ENCODE data around the gene TBC1D22A. TPM values are rescaled to one million over a fixed set of nuclear protein-coding genes. Genes with fewer than 3 reads are reported as not detected.

The TBC1D22A gene
- total and polyA plus RNA-seq, 9 of the 15 experiments (the other 6 are each of a cell fraction or from before 2014, with no cell fraction given) = 0.20 to 11.5 (median 5.2) TPM

- FAIRE-seq (no peak), ATAC-seq (no peak), DNase-seq (ENCODE audit: extremely low read depth in 1 of 4, low spot score in 3 of 4) (no peak)
- no peak overlapping the region; a peak in 1 of 4 replicates for H3K9ac ChIP-seq (ENCODE audit: insufficient read depth in 1 of 2, low read depth in 2 of 2, low read length in 2 of 2)
- H3K79me2 ChIP-seq (ENCODE audit: control insufficient read depth, insufficient read depth, low read length) = no peaks in the 10 kb centered on the region
- no peaks in the 10 kb centered on the region for H3K9me1 ChIP-seq (ENCODE audit: control insufficient read depth, insufficient read depth, low read length)
- H3K27me3 ChIP-seq (ENCODE audit: control insufficient read depth in 2 of 2, insufficient read depth in 2 of 2, low read length in 2 of 2) = no peaks in the 10 kb centered on the region
- WGBS (ENCODE audit: insufficient coverage, low coverage, missing lambda C conversion rate) = 65% methylated on average over 4 of the region's 12 CpGs
- intact Hi-C loops (cut with micrococcal nuclease) (no loop called here), in situ Hi-C loops (cut with MboI) (no loop called here)
- H3K4me1 ChIP-seq (replicated peaks in 1 of 2; ENCODE audit: control insufficient read depth in 2 of 2, insufficient read depth in 2 of 2, low read length in 2 of 2) = no peaks in the 10 kb centered on the region; a peak in 1 of 5 replicates
- no peak overlapping the region for H3K4me3 ChIP-seq
- CTCF ChIA-PET (ENCODE audit: low intra/inter-chr PET ratio) = no interaction called here
- no peaks in the 10 kb centered on the region for H3K36me3 ChIP-seq (ENCODE audit: control insufficient read depth, insufficient read depth, low read length)
- TF ChIP-seq ZNF280B (CRISPR knock-in tag; IDR thresholded peaks at IDR 0.05) = no peak
- H4K20me1 ChIP-seq (replicated peaks; ENCODE audit: control insufficient read depth, insufficient read depth, low read length) = no peaks in the 10 kb centered on the region
- POLR2A ChIA-PET = no interaction called here
- BruUV-seq (replicated peaks) = no TSS peak
- H3K4me2 ChIP-seq (ENCODE audit: insufficient read depth, low read length) = no peak overlapping the region
- H2AFZ ChIP-seq (ENCODE audit: low read depth, low read length) = no peak overlapping the region
- H3K27ac ChIP-seq (ENCODE audit: extremely low read depth, low read depth, low read length) = no peak overlapping the region
- H3K9me3 ChIP-seq (replicated peaks; ENCODE audit: control insufficient read depth, insufficient read depth, low read depth, low read length) = no peaks in the 10 kb centered on the region
These were observed 195.1 kb downstream of the TBC1D22A start for GRCh38 chr22:46957521-46957920.

- H3K27me3 ChIP-seq (ENCODE audit: control insufficient read depth in 2 of 2, insufficient read depth in 2 of 2, low read length in 2 of 2) = no peaks in the 10 kb centered on the region
- no peak overlapping the region for H3K9ac ChIP-seq (ENCODE audit: insufficient read depth in 1 of 2, low read depth in 2 of 2, low read length in 2 of 2)
- no peak for FAIRE-seq
- H4K20me1 ChIP-seq (replicated peaks; ENCODE audit: control insufficient read depth, insufficient read depth, low read length) = no peaks in the 10 kb centered on the region
- no peaks in the 10 kb centered on the region; a peak in 1 of 5 replicates for H3K4me1 ChIP-seq (replicated peaks in 1 of 2; ENCODE audit: control insufficient read depth in 2 of 2, insufficient read depth in 2 of 2, low read length in 2 of 2)
- no peaks in the 10 kb centered on the region for H3K9me3 ChIP-seq (replicated peaks; ENCODE audit: control insufficient read depth, insufficient read depth, low read depth, low read length)
- no peaks in the 10 kb centered on the region for H3K9me1 ChIP-seq (ENCODE audit: control insufficient read depth, insufficient read depth, low read length)
- ATAC-seq = no peak
- no peak overlapping the region for H2AFZ ChIP-seq (ENCODE audit: low read depth, low read length)
- POLR2A ChIA-PET = no interaction called here
- no peak overlapping the region for H3K4me2 ChIP-seq (ENCODE audit: insufficient read depth, low read length)
- H3K36me3 ChIP-seq (ENCODE audit: control insufficient read depth, insufficient read depth, low read length) = no peaks in the 10 kb centered on the region
- BruUV-seq (replicated peaks) = no TSS peak
- no peak overlapping the region for H3K27ac ChIP-seq (ENCODE audit: extremely low read depth, low read depth, low read length)
- H3K79me2 ChIP-seq (ENCODE audit: control insufficient read depth, insufficient read depth, low read length) = no peaks in the 10 kb centered on the region
- no peak overlapping the region for H3K4me3 ChIP-seq
- TF ChIP-seq RBM15 (IDR thresholded peaks at IDR 0.05; ENCODE audit: insufficient read depth, low read length) (no peak), ASH1L (IDR thresholded peaks at IDR 0.05; ENCODE audit: borderline replicate concordance, low read depth, partially characterized antibody) (no peak), ZZZ3 (IDR thresholded peaks at IDR 0.05) (no peak), MEF2A (IDR thresholded peaks at IDR 0.05; ENCODE audit: control insufficient read depth, low read depth, low read length) (no peak), NR2F6 (CRISPR knock-in tag; IDR thresholded peaks at IDR 0.05) (no peak), BCOR (IDR thresholded peaks at IDR 0.05) (no peak), POLR3A (IDR thresholded peaks at IDR 0.05; ENCODE audit: borderline replicate concordance, extremely low read depth, insufficient read depth, insufficient read length) (no peak), CTCFL (IDR thresholded peaks at IDR 0.05; ENCODE audit: borderline replicate concordance, insufficient read depth, low read depth, low read length, poor library complexity, severe bottlenecking) (no peak)
- intact Hi-C loops (cut with micrococcal nuclease) = no loop called here
- CTCF ChIA-PET (ENCODE audit: low intra/inter-chr PET ratio) = no interaction called here
- in situ Hi-C loops (cut with MboI) = no loop called here
- 69% methylated on average over 9 of the region's 10 CpGs for WGBS (ENCODE audit: insufficient coverage, low coverage, missing lambda C conversion rate)
- DNase-seq (ENCODE audit: extremely low read depth in 1 of 4, low spot score in 3 of 4) = no peak
These were observed 195.7 kb downstream of the TBC1D22A start for GRCh38 chr22:46958191-46958590.

Measured in K562 (cell line).